Measurements from ENCODE around the gene EEFSEC.
"Not testable (repeated sequence)": the region's sequence is repeated elsewhere in the genome, so short reads cannot be mapped to it uniquely, and the experiment has no call there.

EEFSEC gene

DNA sequence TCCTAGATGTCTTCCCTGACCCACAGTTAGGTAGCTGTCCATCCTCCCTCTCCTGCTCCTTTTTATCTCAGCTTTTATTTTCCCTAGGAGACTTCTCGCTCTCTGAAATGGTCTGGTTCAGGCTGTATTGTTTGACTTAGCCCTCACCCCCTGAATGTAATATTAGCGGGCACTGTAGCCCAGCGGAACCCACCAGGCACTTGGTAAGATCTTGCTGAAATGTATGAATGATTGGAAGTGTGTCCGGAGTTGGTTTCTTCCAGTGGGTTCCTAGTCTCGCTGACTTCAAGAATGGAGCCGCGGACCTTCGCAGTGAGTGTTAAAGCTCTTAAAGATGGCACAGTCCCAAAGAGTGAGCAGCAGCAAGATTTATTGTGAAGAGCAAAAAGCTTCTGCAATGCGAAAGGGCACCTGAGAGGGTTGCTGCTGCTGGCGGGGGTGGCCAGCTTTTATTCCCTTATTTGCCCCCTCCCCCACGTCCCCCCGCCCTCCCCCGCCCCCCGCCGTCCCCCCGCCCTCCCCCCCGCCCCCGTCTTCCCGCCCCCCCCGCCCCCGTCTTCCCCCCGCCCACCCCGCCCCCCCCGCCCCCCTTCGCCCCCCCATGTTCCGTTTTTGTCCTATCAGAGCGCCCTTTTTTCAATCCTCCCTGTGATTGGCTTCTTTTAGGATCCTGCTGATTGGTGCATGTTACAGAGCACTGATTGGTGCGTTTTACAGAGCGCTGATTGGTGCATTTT lies 694 bp upstream of the EEFSEC start:
- no peak for DNase-seq

GRCh38 chr3:128154354-128154753 lies 1.1 kb downstream of the EEFSEC start:
- DNase-seq = not testable (repeated sequence)

DNA sequence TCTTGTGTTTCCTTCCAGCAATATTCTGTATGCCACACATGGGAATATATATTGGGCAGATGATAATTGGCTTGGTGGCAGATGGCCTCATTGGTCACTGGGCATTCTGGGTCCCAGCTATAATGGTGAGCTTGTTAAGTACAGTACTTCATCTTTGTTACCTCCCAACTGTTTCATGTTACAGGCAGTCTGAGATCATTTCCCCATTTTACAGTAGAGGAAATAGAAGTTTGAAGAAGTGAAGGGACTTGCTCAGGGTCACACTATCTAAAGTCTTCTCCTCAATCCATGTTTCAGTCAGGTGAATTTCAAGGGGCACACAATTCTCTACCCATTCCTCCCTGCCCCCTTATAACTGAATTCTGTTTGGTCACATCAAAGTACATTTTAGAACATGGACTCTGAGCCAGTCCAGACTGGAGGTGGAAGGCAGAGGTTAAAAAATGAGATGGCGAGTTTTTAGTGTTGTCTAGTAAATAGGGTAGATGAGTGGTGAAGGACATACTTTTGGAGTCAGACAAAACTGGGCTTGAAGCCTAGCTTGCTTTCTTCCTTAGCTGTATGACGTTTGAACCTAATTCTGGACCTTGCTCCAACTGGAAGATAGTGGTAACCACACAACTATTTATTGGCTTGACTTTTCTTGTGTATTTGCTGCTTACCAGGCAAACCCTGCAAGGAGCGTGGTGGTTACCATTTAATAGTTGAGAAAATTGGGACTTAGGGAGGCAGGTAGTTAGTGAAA lies 2.5 kb downstream of the EEFSEC start:
- no peak for DNase-seq

DNA sequence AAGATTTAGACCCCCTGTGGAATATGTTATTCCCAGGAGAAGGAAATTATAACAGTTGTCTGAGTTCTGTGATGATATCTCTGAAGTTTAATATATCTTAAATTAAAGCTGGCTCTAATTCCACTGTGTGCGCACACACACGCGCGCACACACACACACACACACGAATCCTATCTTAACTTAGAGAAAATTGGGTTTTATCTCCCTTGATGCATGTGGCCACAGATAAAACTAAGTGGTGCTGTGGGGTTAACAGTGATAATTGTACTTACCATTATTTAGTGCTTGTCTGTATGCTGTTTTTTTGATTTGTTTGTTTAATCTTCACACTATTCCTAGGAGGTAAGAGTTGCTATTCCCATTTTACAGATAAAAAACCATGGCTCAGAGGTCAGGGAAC lies 7.4 kb downstream of the EEFSEC start:
- no peak for DNase-seq

DNA sequence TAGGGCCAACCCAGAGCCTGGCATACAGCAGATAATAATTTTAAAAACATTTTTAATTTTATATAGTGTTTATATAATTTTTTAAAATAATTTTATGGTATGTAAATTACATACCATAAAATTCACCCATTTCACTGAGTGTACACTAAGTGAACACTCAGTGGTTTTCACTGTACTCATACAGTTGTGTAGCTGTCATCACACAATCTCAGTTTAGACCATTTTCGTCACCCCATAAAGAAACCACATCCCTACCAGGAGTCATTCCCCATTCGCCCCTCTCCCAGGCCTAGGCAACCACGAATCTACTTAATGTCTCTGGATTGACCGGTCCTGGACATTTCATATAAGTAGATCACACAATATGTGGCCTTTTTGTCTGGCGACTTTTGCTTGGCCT lies 10.2 kb downstream of the EEFSEC start:
- DNase-seq = no peak

- DNase-seq = no peak
Observed at GRCh38 chr3:128166971-128167453, 13.7 kb downstream of the EEFSEC start.

- no peak for DNase-seq
Observed at GRCh38 chr3:128167646-128167972, 14.3 kb downstream of the EEFSEC start.

DNA sequence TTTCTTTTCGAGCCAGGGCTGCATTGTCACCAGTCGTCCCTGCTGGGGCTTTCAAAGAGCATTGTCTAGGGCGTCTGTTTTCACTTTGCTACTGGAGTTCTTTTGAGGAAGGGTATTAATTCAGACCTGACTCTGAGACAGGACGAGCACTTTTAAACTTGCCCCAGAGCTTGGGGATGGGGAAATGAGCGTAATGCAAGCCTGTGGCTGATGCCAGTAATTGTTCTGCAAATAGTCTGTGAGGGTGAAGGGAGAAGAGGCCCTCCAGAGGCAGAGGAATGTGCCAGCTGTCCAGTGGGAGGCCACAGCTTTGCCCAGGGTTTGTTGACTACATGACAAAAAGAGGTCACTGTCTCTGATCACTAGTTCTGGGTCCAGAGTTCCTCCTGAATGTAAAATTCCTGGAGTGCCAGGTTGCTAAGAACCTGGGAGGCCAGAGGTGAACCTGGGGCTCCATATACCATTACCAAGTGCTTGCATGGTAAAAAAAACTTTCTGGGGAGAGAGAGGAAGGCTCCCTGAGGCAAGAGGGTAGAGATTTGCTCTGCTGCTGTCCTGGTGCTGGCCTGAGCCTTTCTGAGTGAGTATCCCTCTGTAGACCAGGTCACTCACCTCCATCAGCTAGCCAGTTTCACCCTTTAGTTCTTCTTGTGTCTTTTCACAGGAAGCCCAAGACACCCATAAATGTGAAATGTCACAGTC lies 14.8 kb downstream of the EEFSEC start:
- no peak for DNase-seq

- no peak for DNase-seq
Observed at GRCh38 chr3:128168836-128169235, 15.6 kb downstream of the EEFSEC start.

- peak; percentile 70 for DNase-seq
Observed at GRCh38 chr3:128170866-128171516, 17.7 kb downstream of the EEFSEC start.

GRCh38 chr3:128173200-128173599 lies 19.9 kb downstream of the EEFSEC start:
- DNase-seq = no peak

DNA sequence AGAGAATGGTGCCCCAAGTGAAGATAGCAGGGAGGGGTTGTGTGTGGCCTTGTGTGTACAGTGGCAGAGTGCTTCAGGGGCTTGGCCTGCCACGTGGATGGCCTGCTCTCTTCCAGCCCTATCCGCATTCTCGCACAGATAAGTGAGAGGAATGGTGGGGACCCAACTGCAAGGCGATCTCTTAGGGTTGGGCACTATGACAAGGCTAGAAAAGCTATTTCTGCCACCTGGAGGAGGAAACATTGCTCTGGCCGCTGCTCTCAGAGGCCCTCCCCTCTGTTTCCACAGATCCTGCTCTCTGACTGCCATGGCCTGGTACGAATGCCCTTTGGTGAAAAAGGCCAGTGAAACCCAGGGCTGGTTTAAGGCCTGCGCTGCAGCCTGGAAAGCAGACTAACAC lies 20.6 kb downstream of the EEFSEC start:
- no peak for DNase-seq

- no peak for DNase-seq
Observed at GRCh38 chr3:128174675-128175590, 21.7 kb downstream of the EEFSEC start.

GRCh38 chr3:128175768-128176167 lies 22.5 kb downstream of the EEFSEC start:
- DNase-seq = no peak

GRCh38 chr3:128176276-128176833 lies 23.1 kb downstream of the EEFSEC start:
- DNase-seq = no peak

GRCh38 chr3:128177865-128178264 lies 24.6 kb downstream of the EEFSEC start:
- DNase-seq = no peak

GRCh38 chr3:128178782-128179483 lies 25.7 kb downstream of the EEFSEC start:
- no peak for DNase-seq

DNA sequence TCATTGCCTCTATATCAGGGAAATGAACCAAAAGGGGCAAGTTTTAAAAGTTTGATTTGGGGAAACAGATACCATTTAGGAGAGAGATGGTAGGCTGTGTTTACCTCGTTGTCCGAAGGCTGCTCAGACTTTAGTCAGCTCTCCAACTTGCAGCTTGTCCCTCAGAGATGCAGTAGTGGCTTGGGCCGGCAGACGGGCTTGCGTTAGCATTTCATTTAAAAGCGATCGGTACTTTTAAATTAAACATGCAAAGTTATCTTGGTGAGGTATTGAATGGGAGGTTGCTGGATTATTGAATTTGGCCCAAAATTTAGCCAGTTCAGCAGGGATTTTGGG lies 26.2 kb downstream of the EEFSEC start:
- DNase-seq = no peak

DNA sequence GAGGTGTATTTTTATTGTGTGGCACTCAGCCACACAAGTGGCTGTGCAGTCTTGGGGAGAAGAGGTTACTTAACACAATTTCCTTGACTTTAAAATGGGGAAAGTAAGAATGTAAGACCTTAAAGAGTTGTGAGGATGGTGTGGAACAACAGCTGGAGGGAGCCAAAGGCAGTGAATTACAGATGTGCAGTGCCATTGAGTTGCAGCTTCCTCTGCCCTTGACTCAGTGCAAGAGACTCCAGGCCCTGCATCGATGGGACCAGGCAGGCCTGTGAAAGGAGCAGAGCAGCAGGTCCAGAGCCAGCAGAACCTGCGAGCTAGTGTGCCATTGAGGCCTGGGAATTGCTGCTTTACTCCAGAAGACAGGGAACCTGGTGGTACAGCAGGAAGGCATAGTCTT lies 27.2 kb downstream of the EEFSEC start:
- no peak for DNase-seq

DNA sequence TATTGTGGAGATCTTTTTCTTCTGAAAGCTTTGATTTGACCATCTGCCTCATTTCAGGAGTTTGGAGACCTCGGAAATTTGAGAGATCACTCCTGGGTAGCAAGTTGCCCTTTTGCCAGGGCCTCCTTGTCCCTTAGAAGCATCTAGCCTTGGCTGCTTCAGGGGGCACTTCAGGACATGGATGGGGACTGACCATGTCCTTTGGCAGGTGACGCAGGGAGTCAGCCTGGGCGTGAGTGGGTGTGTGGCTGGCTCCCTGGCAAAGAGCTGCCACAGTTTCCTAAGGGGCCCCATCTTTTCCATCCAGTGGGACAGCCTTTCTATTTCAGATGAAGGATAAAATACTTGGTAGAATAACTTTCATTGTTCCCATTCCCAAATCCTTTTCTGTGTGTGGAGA lies 27.6 kb downstream of the EEFSEC start:
- DNase-seq = no peak

DNA sequence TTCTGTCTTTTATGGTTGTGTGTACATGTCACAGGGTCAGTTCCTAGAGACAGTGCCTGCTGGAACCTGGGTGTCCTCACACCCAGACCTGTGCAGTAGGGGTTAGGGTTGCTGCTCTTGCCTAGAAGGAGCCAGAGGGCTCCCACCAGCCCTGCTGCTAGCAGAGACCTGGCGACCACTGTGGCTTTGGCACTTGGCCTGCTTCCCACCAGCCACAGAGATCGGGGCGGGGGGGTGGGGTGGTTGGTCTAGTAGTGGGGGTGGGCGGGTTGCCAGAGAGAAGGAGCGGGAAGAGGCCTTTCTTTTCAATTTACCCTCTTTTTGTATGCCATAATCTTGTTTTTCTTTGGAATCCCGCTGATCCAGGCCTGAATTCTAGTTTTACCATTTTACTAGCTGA lies 29.4 kb downstream of the EEFSEC start:
- DNase-seq = no peak

Measured in DMS 273 treated with DMSO at 0.1 percent for 48 hours (cell line).